ENCODE data around the gene SHPK. TPM values are rescaled to one million over a fixed set of nuclear protein-coding genes. Genes with fewer than 3 reads are reported as not detected.

Gene SHPK
- total and polyA plus RNA-seq, 9 of the 15 experiments (the other 6 are each of a cell fraction or from before 2014, with no cell fraction given): 2.5 to 16.3 (median 11.8) TPM

GRCh38 chr17:3636154-3636907 is at the start of gene SHPK, which contains the start of gene CTNS (continued):
- TF ChIP-seq ZNF318 (IDR thresholded peaks at IDR 0.05; ENCODE audit: borderline replicate concordance in 1 of 2, low read depth in 1 of 2) (no peak), DPF2 (IDR thresholded peaks at IDR 0.05) (no peak), SAP30 (IDR thresholded peaks at IDR 0.05; ENCODE audit: borderline replicate concordance, insufficient read depth, low read depth, low read length, poor library complexity, severe bottlenecking) (peak; percentile 96), NR2C1 (IDR thresholded peaks at IDR 0.05) (peak; percentile 44; the same call in 1 of the 2 replicates), NR2C1 (tag; IDR thresholded peaks at IDR 0.05) (peak; percentile 89), CHD1 (IDR thresholded peaks at IDR 0.05; ENCODE audit: low read length) (no peak), ZEB2 (IDR thresholded peaks at IDR 0.05) (no peak), ZNF609 (CRISPR knock-in tag; IDR thresholded peaks at IDR 0.05; ENCODE audit: borderline replicate concordance) (no peak), E2F4 (CRISPR knock-in tag; IDR thresholded peaks at IDR 0.05; ENCODE audit: low read depth) (no peak), DLX4 (CRISPR knock-in tag; IDR thresholded peaks at IDR 0.05) (no peak)

All from K562 (cell line).